Glomerular endothelial cell (primary cell): ENCODE data around the gene LNX1. TPM values are rescaled to one million over a fixed set of nuclear protein-coding genes. Genes with fewer than 3 reads are reported as not detected.
A peak's percentile ranks its signal among the peaks of the same experiment; 100 is the strongest.

ENCODE experiments used
- DNase-seq: peaks from one replicate; pipeline ENCODE4 v3.0.0-alpha.2; 2011; ENCODE audit warnings: low read depth, low spot score; ENCODE audit errors: extremely low read depth
- total RNA-seq: library from RNA; depleted of rRNA; stranded (reverse); fragments of >200 nt; gene quantifications from 2 replicates; pipeline ENCODE4 v1.2.3, GENCODE V29; 2015

The LNX1 gene
- total RNA-seq, 1 donor from 2014 or later = 1.6 TPM

- no peak for DNase-seq
Observed at GRCh38 chr4:53505947-53506346, 85.3 kb downstream of the LNX1 start.

GRCh38 chr4:53502094-53502493 is 89.2 kb downstream of the LNX1 start:
- DNase-seq = no peak

- no peak for DNase-seq
Observed at GRCh38 chr4:53501561-53501960, 89.7 kb downstream of the LNX1 start.

- no peak for DNase-seq
Observed at GRCh38 chr4:53500546-53500945, 90.7 kb downstream of the LNX1 start.

GRCh38 chr4:53499791-53500190 is 91.5 kb downstream of the LNX1 start:
- no peak for DNase-seq

- DNase-seq = no peak
Observed at GRCh38 chr4:53498706-53499105, 92.6 kb downstream of the LNX1 start.

- no peak for DNase-seq
Observed at GRCh38 chr4:53497487-53498244, 93.6 kb downstream of the LNX1 start.

- no peak for DNase-seq
Observed at GRCh38 chr4:53494851-53495250, 96.4 kb downstream of the LNX1 start.

- DNase-seq = peak; percentile 29
Observed at GRCh38 chr4:53490965-53491622, 100.2 kb downstream of the LNX1 start.

GRCh38 chr4:53490161-53490956 is 100.9 kb downstream of the LNX1 start:
- no peak for DNase-seq

GRCh38 chr4:53489279-53489889 is 101.9 kb downstream of the LNX1 start:
- no peak for DNase-seq

GRCh38 chr4:53487766-53488165 is 103.5 kb downstream of the LNX1 start:
- no peak for DNase-seq

GRCh38 chr4:53485658-53486040 is 105.6 kb downstream of the LNX1 start:
- no peak for DNase-seq

- DNase-seq = no peak
Observed at GRCh38 chr4:53484911-53485657, 106.2 kb downstream of the LNX1 start.

GRCh38 chr4:53483250-53483649 is 108.0 kb downstream of the LNX1 start:
- DNase-seq = no peak

GRCh38 chr4:53481586-53481985 is 109.7 kb downstream of the LNX1 start:
- no peak for DNase-seq

- no peak for DNase-seq
Observed at GRCh38 chr4:53480909-53481308, 110.4 kb downstream of the LNX1 start.

GRCh38 chr4:53479736-53480525 is 111.4 kb downstream of the LNX1 start:
- no peak for DNase-seq

- DNase-seq = no peak
Observed at GRCh38 chr4:53478671-53479456, 112.4 kb downstream of the LNX1 start.
